ENCODE results near the gene ABCB11. TPM values are rescaled to one million over a fixed set of nuclear protein-coding genes. Genes with fewer than 3 reads are reported as not detected.

Gene ABCB11
- polyA plus RNA-seq, 1 donor from 2014 or later, result not detected

GRCh38 chr2:168930242-168930641, 100.9 kb downstream of the ABCB11 start:
- Histone ChIP-seq H3K9me3 (ENCODE audit: low read length) (no peaks in the 10 kb centered on the region), H3F3A (ENCODE audit: insufficient read depth, low read length, poor library complexity, severe bottlenecking) (no peaks in the 10 kb centered on the region), H4K20me1 (ENCODE audit: insufficient read depth) (no peaks in the 10 kb centered on the region), H3K27me3 (ENCODE audit: insufficient read depth, low read depth, low read length) (no peaks in the 10 kb centered on the region), H3K4me3 (ENCODE audit: low read length) (no peak overlapping the region), H3K36me3 (ENCODE audit: insufficient read depth, low read length) (no peaks in the 10 kb centered on the region), H3K4me2 (ENCODE audit: low read length) (no peak overlapping the region), H3K9ac (ENCODE audit: low read length) (no peak overlapping the region), H3K9me2 (ENCODE audit: insufficient read depth, low read length) (no peaks in the 10 kb centered on the region), H2AFZ (ENCODE audit: low read depth, low read length) (no peak overlapping the region), H3K79me2 (replicated peaks; ENCODE audit: insufficient read depth, low read length) (no peaks in the 10 kb centered on the region), H3K27ac (ENCODE audit: low read length) (no peak overlapping the region)
- TF ChIP-seq POLR2AphosphoS5 (IDR thresholded peaks at IDR 0.05) (no peak), RAD21 (conservative IDR thresholded peaks at IDR 0.05) (no peak), TAF1 (IDR thresholded peaks at IDR 0.05; ENCODE audit: low read depth) (no peak), EZH2 (IDR thresholded peaks at IDR 0.05; ENCODE audit: borderline replicate concordance, insufficient read depth, low read length, poor library complexity, severe bottlenecking) (no peak), EP300 (conservative IDR thresholded peaks at IDR 0.05; ENCODE audit: poor library complexity, severe bottlenecking) (no peak), CTCF (IDR thresholded peaks at IDR 0.05; ENCODE audit: poor library complexity, severe bottlenecking) (no peak), SMC3 (conservative IDR thresholded peaks at IDR 0.05; ENCODE audit: poor library complexity) (no peak), MXI1 (conservative IDR thresholded peaks at IDR 0.05; ENCODE audit: poor library complexity, severe bottlenecking) (no peak)

GRCh38 chr2:168929031-168929430, 102.1 kb downstream of the ABCB11 start:
- TF ChIP-seq RAD21 (conservative IDR thresholded peaks at IDR 0.05) (no peak), EP300 (conservative IDR thresholded peaks at IDR 0.05; ENCODE audit: poor library complexity, severe bottlenecking) (no peak), POLR2AphosphoS5 (IDR thresholded peaks at IDR 0.05) (no peak), CTCF (IDR thresholded peaks at IDR 0.05; ENCODE audit: poor library complexity, severe bottlenecking) (no peak), TAF1 (IDR thresholded peaks at IDR 0.05; ENCODE audit: low read depth) (no peak), MXI1 (conservative IDR thresholded peaks at IDR 0.05; ENCODE audit: poor library complexity, severe bottlenecking) (no peak), EZH2 (IDR thresholded peaks at IDR 0.05; ENCODE audit: borderline replicate concordance, insufficient read depth, low read length, poor library complexity, severe bottlenecking) (no peak), SMC3 (conservative IDR thresholded peaks at IDR 0.05; ENCODE audit: poor library complexity) (no peak), REST (IDR thresholded peaks at IDR 0.05; ENCODE audit: borderline replicate concordance) (no peak)
- no peak overlapping the region for H2AFZ ChIP-seq (ENCODE audit: low read depth, low read length)
- H3F3A ChIP-seq (ENCODE audit: insufficient read depth, low read length, poor library complexity, severe bottlenecking), result no peaks in the 10 kb centered on the region
- H3K27me3 ChIP-seq (ENCODE audit: insufficient read depth, low read depth, low read length), result no peaks in the 10 kb centered on the region
- no peaks in the 10 kb centered on the region for H3K36me3 ChIP-seq (ENCODE audit: insufficient read depth, low read length)
- no peaks in the 10 kb centered on the region for H3K9me3 ChIP-seq (ENCODE audit: low read length)
- H3K27ac ChIP-seq (ENCODE audit: low read length), result no peak overlapping the region
- no peaks in the 10 kb centered on the region for H4K20me1 ChIP-seq (ENCODE audit: insufficient read depth)
- no peak overlapping the region for H3K4me2 ChIP-seq (ENCODE audit: low read length)
- no peak overlapping the region for H3K9ac ChIP-seq (ENCODE audit: low read length)
- H3K4me3 ChIP-seq (ENCODE audit: low read length), result no peak overlapping the region
- H3K79me2 ChIP-seq (replicated peaks; ENCODE audit: insufficient read depth, low read length), result no peaks in the 10 kb centered on the region
- H3K9me2 ChIP-seq (ENCODE audit: insufficient read depth, low read length), result no peaks in the 10 kb centered on the region

Measured in neural cell (in vitro differentiated cells).